ENCODE data around the gene ARSJ.
"Not testable (repeated sequence)": the region's sequence is repeated elsewhere in the genome, so short reads cannot be mapped to it uniquely, and the experiment has no call there.

Gene ARSJ

DNA sequence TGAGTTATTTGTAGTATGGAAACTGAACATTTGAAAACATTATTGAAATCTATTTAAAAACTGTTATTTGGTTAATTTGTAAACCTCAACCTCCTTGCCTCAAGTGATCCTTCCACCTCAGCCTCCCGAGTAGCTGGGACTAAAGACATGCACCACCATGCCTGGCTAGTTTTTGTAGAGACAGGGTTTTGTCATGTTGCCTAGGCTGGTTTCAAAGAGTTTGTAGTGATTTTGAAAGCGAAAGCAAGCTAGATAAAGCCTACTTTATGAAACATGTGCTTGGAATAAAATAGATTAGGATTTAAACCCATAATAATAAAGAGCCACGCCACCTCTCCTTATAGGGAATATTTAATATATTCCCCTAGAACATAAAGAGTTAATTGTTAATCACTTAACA, 23.5 kb downstream of the ARSJ start:
- no peak for DNase-seq

- DNase-seq, result no peak
Measured at GRCh38 chr4:113955411-113955810, 24.0 kb downstream of the ARSJ start.

DNA sequence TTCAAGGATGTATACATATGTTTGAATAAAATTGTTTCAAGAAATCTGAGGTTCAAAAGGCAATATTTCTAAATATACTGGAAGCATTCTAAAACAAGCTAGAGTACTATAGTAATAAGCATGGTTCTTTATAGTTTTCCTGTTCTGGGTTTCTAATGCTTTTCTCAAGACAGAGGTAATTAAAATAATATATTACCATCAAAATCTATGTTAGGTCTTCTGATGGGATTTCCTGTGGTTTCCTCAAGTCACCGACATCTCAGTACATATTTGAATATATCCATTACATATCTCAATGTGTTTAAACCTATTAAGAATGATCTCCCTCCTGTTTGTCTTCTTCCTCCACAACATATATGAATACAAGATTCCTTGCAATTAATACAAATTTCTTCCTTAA, 25.6 kb downstream of the ARSJ start:
- DNase-seq, result no peak

- peak; percentile 8 for DNase-seq
Measured at GRCh38 chr4:113952452-113953029, 26.9 kb downstream of the ARSJ start.

DNA sequence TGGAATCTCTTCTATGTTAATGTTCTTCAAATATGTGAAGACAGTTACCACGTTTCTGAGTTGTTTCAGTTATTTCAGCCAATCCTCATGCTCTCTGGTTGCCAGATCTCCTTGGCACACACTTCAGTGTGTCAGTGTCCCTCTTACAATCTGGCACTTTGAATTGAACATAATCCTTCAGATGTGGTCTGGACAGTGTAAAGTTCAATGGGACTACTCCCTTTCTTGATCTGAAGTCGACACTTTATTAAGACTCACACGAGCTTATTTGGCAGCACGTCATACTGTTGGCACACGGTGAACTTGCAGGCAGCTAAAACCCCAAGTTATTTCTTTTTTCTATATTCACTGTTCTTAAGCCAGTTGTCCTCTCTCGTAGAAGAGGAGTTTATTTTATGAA, 28.2 kb downstream of the ARSJ start:
- DNase-seq, result no peak

DNA sequence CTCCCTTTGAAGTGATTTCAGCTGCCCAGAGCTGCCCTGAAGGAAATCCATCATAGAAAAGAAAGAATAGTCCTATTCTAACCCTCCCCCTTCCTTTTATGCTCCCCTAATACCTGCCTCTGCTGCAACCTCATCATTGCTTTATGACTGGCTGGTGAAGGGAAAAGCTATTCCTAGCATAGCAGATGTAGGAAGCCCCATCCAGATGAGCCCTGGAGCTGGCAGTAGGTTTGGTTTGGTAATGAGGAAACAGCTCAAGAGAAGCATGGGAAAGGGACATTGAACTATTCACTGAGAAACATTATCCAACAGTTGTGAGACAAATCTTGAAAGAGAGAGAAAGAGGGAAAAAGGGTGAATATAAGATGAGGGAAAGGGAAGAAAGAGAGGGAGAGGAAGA, 29.2 kb downstream of the ARSJ start:
- no peak for DNase-seq

- DNase-seq, result no peak
Measured at GRCh38 chr4:113947484-113947883, 32.0 kb downstream of the ARSJ start.

GRCh38 chr4:113945906-113946305, 33.5 kb downstream of the ARSJ start:
- no peak for DNase-seq

GRCh38 chr4:113943863-113944262, 35.6 kb downstream of the ARSJ start:
- peak; percentile 10 for DNase-seq

DNA sequence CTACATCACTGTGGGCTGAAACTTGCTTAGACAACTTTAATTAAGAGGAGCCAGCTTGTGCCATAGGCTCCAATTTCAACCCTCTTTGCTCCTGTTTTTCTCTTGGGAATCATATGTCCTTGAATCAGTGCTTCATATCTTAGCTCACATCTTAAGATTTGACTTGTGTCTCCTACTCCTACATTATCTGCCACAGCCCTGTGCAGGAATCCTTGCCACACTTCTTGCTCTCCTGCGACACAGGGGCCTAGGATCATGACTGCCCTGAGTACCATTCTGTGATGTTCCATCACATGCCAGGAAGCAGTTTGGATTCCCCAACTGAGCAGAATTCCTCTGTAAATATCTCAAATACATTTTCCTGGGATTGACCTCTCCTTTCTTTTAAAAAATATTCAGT, 36.4 kb downstream of the ARSJ start:
- DNase-seq, result no peak

- DNase-seq, result no peak
Measured at GRCh38 chr4:113941836-113942235, 37.6 kb downstream of the ARSJ start.

DNA sequence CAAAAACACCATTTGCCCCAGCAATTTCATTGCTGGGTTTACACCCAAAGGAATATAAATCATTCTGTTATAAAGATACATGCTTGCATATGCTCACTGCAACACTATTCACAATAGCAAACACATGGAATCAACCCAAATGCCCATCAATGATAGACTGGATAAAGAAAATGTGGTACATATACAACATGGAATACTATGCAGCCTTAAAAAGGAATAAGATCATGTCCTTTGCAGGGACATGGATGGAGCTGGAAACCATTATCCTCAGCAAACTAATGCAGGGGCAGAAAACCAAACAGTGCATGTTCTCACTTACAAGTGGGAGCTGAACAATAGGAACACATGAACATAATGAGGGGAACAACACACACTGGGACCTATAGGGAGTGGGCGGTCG, 39.3 kb downstream of the ARSJ start:
- DNase-seq, result not testable (repeated sequence)

- no peak for DNase-seq
Measured at GRCh38 chr4:113935190-113935589, 44.3 kb downstream of the ARSJ start.

GRCh38 chr4:113924706-113925105, 54.7 kb downstream of the ARSJ start:
- not testable (repeated sequence) for DNase-seq

DNA sequence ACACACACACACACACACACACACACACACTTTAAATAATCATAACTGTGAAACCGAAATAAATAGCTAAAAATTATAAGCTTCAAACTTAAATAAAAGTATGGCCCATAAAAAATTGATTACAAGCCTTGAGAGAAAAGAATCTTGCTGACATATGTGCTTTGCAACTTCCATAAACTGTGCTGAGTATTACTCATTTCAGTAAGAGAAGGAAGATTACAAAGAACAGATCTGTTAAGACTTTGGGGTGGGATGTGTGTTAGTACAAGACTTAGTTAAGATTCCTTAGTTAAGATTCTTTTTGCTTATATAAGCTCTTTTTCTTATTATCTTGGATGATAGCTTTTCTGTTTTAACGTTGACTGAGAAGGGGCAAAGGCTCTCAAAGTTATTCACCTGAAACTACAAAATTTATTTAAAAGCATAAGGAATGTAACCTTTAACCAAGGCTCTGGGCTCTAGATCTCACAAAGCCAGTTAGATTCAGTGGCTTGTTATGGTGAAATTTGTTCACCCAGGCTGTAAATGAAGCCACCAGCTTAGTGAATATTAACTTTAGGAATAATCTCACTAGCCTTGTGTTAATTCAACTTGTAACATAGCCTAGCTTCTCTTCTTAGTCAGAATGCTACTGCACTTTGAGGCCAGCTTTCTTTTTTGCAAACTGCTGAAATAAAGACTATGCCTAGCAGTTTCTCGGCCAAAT, 58.2 kb downstream of the ARSJ start:
- no peak for DNase-seq

- no peak for DNase-seq
Measured at GRCh38 chr4:113919611-113920010, 59.8 kb downstream of the ARSJ start.

- no peak for DNase-seq
Measured at GRCh38 chr4:113919145-113919544, 60.3 kb downstream of the ARSJ start.

- DNase-seq, result no peak
Measured at GRCh38 chr4:113908829-113909228, 70.6 kb downstream of the ARSJ start.

DNA sequence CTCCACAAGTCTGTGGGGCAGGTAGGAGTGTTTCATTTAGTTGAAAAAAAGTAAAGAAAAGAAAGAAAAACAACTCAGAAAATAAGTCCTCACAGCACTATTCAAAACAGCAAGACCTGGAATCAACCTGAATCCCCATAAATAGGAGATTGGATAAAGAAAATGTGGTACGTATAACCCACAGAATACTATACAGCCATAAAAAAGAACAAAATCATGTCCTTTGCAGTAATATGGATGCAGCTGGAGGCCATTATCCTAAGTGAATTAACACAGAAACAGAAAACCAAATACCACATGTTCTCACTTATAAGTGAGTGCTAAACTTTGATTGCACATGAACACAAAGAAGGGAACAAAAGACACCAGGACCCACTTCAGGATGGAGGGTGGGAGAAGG, 71.9 kb downstream of the ARSJ start:
- no peak for DNase-seq

- DNase-seq, result no peak
Measured at GRCh38 chr4:113905301-113905700, 74.1 kb downstream of the ARSJ start.

GRCh38 chr4:113904877-113905276, 74.6 kb downstream of the ARSJ start:
- no peak for DNase-seq

DNA sequence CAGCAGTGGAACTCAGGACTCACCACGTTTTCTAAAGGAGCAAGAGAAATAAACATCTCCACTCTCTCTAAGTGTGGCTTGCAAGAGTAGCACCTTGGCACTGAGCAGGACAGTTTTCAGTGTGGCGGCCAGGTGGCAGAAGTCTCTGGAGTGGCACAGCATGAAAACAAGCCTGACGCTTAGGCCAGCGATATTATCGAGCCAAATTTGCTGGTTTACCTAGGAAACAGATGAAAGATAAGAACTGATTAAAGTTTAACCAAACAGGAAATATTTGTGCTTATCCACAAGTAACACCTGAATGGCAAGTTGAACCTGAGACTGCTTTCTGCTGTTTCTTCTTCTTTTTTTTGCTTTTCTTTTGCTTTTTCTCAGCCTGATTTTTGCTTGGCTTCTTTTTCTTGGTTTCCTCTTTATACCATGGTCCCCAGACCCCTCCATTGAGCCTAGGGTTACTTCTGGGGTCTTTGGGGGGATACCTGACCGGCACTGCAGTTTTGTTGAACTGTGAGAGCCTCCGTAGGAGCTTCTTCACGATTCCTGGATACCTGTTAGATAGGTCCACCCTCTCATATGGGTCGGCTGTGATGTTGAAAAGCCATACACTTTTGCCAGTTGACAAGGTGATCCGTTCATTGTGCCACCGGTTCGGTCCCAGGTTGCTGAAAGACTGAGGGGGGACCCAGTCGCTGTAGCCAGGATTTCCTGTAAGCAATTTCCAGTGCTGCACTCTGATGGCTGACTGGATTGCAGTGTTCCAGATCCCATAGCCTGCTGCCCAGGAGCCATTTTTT, 77.3 kb downstream of the ARSJ start:
- DNase-seq, result peak; percentile 74

DNA sequence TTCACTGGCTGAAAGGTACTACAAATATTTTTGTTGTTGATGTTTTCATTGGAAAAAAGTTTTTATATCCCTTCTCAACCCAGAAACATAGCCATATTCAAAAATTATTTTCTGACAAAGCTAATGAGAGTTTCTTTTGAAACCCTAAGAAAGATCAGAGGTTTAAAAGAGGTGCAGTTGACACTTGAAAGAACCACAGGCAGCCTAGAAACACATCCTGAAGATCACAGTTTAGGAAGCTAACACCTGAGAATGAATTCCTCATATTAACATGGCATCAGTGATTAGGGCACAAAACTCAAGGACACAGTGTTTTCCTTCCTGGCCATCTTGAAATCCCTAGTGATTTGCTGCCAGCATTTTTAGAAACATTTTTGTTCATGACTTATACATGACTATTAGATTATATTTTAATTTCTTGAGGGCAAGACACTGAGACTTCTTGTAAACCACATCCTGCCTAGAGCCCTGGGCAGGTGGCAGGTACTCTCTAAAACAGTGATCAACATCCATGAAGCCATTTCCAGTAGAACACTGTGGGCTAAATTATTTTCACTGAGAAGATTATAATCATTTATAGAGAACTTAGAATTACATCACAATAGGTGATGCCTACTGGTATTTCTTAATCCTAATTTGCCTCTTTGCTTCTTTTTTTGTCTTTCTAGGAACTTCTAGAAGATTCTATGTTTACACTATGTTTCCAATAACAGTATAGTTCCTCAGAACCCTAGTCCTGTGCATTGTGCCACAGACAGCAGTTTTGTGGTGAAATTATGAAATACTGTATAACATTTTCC, 80.0 kb downstream of the ARSJ start:
- DNase-seq, result peak; percentile 60

Measured in CD4-positive, alpha-beta T cell treated with Interleukin-17A for 4 hours (primary cell).